ENCODE measurements around the gene MZF1. TPM values are rescaled to one million over a fixed set of nuclear protein-coding genes. Genes with fewer than 3 reads are reported as not detected.

MZF1 gene
- total and polyA plus RNA-seq, 10 of the 15 experiments (the other 5 are each of a cell fraction or from before 2014, with no cell fraction given): 0.38 to 14.7 (median 7.2) TPM

DNA sequence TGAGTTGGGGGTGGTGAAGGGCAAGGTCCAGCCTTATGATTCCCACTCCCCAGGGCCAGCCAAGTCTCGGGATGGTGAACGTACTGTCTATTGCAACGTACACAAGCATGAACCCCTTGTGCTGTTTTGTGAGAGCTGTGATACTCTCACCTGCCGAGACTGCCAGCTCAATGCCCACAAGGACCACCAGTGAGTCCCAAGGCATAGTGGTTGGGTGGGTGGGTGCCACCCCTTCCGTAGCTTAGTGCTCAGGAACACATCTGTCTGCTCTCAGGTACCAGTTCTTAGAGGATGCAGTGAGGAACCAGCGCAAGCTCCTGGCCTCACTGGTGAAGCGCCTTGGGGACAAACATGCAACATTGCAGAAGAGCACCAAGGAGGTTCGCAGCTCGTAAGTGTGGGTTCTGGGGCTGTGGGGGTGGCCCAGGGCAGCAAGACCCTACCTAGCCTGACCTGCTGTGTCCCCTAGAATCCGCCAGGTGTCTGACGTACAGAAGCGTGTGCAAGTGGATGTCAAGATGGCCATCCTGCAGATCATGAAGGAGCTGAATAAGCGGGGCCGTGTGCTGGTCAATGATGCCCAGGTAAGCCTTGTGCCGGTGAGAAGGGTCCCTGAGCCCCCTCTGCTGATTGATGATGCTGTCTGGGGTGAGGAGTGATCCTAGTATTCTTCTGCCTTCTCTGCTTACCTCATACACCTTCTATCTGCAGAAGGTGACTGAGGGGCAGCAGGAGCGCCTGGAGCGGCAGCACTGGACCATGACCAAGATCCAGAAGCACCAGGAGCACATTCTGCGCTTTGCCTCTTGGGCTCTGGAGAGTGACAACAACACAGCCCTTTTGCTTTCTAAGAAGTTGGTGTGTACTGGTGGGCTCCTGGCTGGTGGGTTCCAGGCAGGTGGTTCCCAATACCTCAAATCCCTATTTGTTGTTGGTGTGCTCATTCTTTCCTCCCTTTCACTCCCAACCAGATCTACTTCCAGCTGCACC is 25.5 kb downstream of the MZF1 start:
- ChIA-PET POLR2A (interaction anchor here (1.0 to 1.3 kb wide), 2 partner anchors 28 kb away, joined by 3 to 4 read pairs; partner anchors contain the start of gene ZBTB45), CTCF (interaction anchor here (1.0 kb wide), 1 partner anchor 33 kb away, joined by 3 read pairs; no protein-coding TSS in a partner anchor), RAD21 (ENCODE audit: unreplicated experiment) (no interaction called here), SMC1A (ENCODE audit: uncharacterized antibody, unreplicated experiment) (no interaction called here)
- no peak overlapping the region for H3K27ac ChIP-seq (ENCODE audit: control insufficient read depth, insufficient read depth)
- peak overlapping the region; percentile 46 for H3K4me2 ChIP-seq (ENCODE audit: control insufficient read depth, insufficient read depth)
- H3K9me3 ChIP-seq (replicated peaks; ENCODE audit: control insufficient read depth, insufficient read depth, low read length): no peaks in the 10 kb centered on the region
- no peak for ATAC-seq
- peaks cover 37% of the 10 kb centered on the region for H3K79me2 ChIP-seq (ENCODE audit: control insufficient read depth, insufficient read depth, low read length)
- 81% methylated on average over 18 of the region's 18 CpGs for WGBS (ENCODE audit: insufficient coverage, insufficient replicate concordance, low lambda C conversion rate, missing lambda C conversion rate)
- no peak overlapping the region for H3K4me3 ChIP-seq
- no peak overlapping the region for H2AFZ ChIP-seq (ENCODE audit: control insufficient read depth, low read depth, low read length)
- BruUV-seq (replicated peaks): no TSS peak
- intact Hi-C loops (cut with micrococcal nuclease; ENCODE audit: unreplicated experiment) (no loop called here), in situ Hi-C loops (cut with MboI) (no loop called here)
- peaks cover 8% of the 10 kb centered on the region for H3K4me1 ChIP-seq (ENCODE audit: control insufficient read depth, insufficient read depth, low read length)
- H3K27me3 ChIP-seq (replicated peaks in 1 of 2; ENCODE audit: control insufficient read depth in 2 of 2, insufficient read depth in 2 of 2, low read length in 1 of 2): no peaks in the 10 kb centered on the region
- FAIRE-seq: no peak
- no peak for TF ChIP-seq MTA2 (IDR thresholded peaks at IDR 0.05; ENCODE audit: low read depth)
- peak; percentile 55; the same call in 1 of the 2 replicates for TF ChIP-seq POLR2A (IDR thresholded peaks at IDR 0.05; ENCODE audit: low read depth, low read length)
- TF ChIP-seq BRCA1 (IDR thresholded peaks at IDR 0.05; ENCODE audit: low read depth, low read length): no peak
- no peak for TF ChIP-seq SRF (IDR thresholded peaks at IDR 0.05; ENCODE audit: low read depth in 2 of 2, low read length in 2 of 2)
- TF ChIP-seq, protein P1, sequence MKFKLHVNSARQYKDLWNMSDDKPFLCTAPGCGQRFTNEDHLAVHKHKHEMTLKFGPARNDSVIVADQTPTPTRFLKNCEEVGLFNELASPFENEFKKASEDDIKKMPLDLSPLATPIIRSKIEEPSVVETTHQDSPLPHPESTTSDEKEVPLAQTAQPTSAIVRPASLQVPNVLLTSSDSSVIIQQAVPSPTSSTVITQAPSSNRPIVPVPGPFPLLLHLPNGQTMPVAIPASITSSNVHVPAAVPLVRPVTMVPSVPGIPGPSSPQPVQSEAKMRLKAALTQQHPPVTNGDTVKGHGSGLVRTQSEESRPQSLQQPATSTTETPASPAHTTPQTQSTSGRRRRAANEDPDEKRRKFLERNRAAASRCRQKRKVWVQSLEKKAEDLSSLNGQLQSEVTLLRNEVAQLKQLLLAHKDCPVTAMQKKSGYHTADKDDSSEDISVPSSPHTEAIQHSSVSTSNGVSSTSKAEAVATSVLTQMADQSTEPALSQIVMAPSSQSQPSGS (IDR thresholded peaks at IDR 0.05; ENCODE audit: low read length): no peak
- TF ChIP-seq YY1 (IDR thresholded peaks at IDR 0.05; ENCODE audit: low read depth, low read length): no peak
- peak; percentile 27; the same call in 1 of the 2 replicates for TF ChIP-seq POLR2AphosphoS5 (IDR thresholded peaks at IDR 0.05; ENCODE audit: low read length)
- H3K36me3 ChIP-seq (ENCODE audit: control insufficient read depth in 2 of 2, insufficient read depth in 2 of 2, low read length in 1 of 2): peaks cover 35 to 48% of the 10 kb centered on the region in 2 experiments; a peak in 3 of 4 replicates
- peaks cover 19% of the 10 kb centered on the region for H4K20me1 ChIP-seq (ENCODE audit: control insufficient read depth, insufficient read depth)
- DNase-seq (ENCODE audit: low read depth, low spot score): no peak
- H3K9ac ChIP-seq (ENCODE audit: control insufficient read depth, insufficient read depth, low read length): no peak overlapping the region
